Epithelial cell of esophagus (primary cell): ENCODE results near the gene NRROS.

ENCODE experiments used
- DNase-seq: peaks from one replicate; pipeline ENCODE4 v3.0.0; 2010; ENCODE audit warnings: low read depth
- H3K4me3 ChIP-seq: 2 replicates; pipeline ENCODE4 v1.5.1; 2011; ENCODE audit warnings: mild to moderate bottlenecking, low read length, control low read depth
- TF ChIP-seq, protein P1 (sequence below): IDR thresholded peaks from 2 replicates; pipeline ENCODE4 v1.5.1; 2011; ENCODE audit warnings: low read depth, mild to moderate bottlenecking, low read length, control low read depth, inconsistent platforms; ENCODE audit not compliant: insufficient read depth; ENCODE audit errors: missing control alignments

Gene NRROS

GRCh38 chr3:196659901-196660351, 20.4 kb downstream of the NRROS start:
- H3K4me3 ChIP-seq: no peak overlapping the region

DNA sequence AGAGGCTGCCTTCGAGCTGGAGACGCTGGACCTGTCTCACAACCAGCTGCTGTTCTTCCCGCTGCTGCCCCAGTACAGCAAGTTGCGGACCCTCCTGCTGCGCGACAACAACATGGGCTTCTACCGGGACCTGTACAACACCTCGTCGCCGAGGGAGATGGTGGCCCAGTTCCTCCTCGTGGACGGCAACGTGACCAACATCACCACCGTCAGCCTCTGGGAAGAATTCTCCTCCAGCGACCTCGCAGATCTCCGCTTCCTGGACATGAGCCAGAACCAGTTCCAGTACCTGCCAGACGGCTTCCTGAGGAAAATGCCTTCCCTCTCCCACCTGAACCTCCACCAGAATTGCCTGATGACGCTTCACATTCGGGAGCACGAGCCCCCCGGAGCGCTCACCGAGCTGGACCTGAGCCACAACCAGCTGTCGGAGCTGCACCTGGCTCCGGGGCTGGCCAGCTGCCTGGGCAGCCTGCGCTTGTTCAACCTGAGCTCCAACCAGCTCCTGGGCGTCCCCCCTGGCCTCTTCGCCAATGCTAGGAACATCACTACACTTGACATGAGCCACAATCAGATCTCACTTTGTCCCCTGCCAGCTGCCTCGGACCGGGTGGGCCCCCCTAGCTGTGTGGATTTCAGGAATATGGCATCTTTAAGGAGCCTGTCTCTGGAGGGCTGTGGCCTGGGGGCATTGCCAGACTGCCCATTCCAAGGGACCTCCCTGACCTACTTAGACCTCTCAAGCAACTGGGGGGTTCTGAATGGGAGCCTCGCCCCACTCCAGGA, 21.1 kb downstream of the NRROS start:
- H3K4me3 ChIP-seq: no peak overlapping the region
- peak; percentile 57 for DNase-seq
- TF ChIP-seq, protein P1, sequence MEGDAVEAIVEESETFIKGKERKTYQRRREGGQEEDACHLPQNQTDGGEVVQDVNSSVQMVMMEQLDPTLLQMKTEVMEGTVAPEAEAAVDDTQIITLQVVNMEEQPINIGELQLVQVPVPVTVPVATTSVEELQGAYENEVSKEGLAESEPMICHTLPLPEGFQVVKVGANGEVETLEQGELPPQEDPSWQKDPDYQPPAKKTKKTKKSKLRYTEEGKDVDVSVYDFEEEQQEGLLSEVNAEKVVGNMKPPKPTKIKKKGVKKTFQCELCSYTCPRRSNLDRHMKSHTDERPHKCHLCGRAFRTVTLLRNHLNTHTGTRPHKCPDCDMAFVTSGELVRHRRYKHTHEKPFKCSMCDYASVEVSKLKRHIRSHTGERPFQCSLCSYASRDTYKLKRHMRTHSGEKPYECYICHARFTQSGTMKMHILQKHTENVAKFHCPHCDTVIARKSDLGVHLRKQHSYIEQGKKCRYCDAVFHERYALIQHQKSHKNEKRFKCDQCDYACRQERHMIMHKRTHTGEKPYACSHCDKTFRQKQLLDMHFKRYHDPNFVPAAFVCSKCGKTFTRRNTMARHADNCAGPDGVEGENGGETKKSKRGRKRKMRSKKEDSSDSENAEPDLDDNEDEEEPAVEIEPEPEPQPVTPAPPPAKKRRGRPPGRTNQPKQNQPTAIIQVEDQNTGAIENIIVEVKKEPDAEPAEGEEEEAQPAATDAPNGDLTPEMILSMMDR: no peak

More at GRCh38 chr3:196659901-196660351, 20.4 kb downstream of the NRROS start:
- TF ChIP-seq, protein P1: no peak
- DNase-seq: no peak

GRCh38 chr3:196661400-196661799, 21.9 kb downstream of the NRROS start:
- DNase-seq: no peak
- TF ChIP-seq, protein P1: no peak
- H3K4me3 ChIP-seq: no peak overlapping the region

DNA sequence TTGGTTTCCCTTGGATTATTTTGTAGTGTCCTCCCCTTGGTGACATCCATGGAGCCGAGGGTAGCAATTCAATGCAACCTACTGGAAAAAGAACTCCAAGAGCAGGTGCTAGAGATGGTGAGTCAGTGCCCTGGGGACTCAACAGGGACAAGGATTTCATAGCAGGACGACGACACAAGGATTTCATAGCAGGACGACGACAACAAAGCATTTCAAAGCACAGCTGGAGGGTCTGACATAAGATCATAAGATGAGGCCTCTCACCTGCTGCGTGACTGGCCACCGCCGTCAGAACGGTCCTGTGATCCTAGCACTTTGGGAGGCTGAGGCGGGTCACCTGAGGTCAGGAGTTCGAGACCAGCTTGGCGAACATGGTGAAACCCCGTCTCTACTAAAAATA, 22.5 kb downstream of the NRROS start:
- TF ChIP-seq, protein P1: no peak
- DNase-seq: no peak
- no peak overlapping the region for H3K4me3 ChIP-seq

- H3K4me3 ChIP-seq: no peak overlapping the region
- no peak for DNase-seq
- TF ChIP-seq, protein P1: no peak
Observed at GRCh38 chr3:196662711-196663571, 23.4 kb downstream of the NRROS start.

DNA sequence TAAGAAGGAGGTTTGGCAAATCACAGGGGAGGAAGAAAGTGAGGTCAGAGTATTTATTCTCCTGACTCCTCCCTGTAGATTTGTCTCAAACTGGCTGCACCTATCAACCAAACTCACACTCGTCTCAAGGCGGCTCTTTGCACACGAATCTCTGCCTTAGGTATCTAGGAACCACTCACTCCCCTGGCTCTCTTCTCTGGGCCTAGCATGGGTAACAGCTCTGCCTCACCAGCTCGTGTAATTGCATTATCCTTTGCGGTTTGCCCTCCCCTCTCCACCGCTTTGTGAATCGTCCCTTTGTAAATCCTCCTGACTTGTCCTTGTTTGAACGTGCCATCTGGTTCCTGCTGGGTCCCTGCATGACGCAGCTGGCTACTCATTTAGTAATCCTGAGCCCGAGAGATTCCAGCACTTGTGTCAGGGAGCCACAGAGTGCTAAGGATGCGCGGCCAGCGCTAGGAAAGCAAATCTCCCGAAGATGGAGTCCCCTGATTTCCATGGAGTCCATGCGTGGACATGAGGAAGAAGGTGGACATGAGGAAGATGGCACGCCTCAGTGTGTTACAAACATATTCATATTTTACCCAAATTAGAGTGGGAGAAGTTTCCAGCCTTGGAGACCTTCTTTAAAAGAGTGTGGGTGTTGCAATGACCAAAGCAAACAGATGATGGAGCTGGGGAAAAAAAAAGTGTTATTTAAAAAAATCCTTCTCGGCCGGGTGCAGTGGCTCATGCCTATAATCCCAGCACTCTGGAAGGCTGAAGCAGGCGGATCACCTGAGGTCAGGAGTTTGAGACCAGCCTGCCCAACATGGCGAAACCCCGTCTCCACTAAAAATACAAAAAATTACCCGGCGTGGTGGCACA, 26.7 kb downstream of the NRROS start:
- TF ChIP-seq, protein P1: no peak
- peak; percentile 91 for DNase-seq
- H3K4me3 ChIP-seq: no peak overlapping the region
